Prostate gland (tissue), 2 donors: ENCODE measurements around the gene MBP. TPM values are rescaled to one million over a fixed set of nuclear protein-coding genes. Genes with fewer than 3 reads are reported as not detected.

Experiments used
- DNase-seq: peaks from one replicate; pipeline ENCODE4 v3.0.0-alpha.2; 2019; ENCODE audit warnings: low spot score
- H3K27ac ChIP-seq, 2 donors: fragments of 200-600 bp; sonication (generic); 2 replicates each; pipeline ENCODE4 v1.5.1; 2017 to 2019
- H3K27me3 ChIP-seq: fragments of 200-600 bp; sonication (generic); replicated peaks from 2 replicates; pipeline ENCODE4 v1.5.1; 2019; ENCODE audit not compliant: insufficient read depth
- H3K36me3 ChIP-seq, 2 donors: fragments of 200-600 bp; sonication (generic); 1 replicate in 1 of 2; 2 replicates in 1 of 2; pipeline versions ENCODE4 v1.5.1 to v1.8.1; 2017 to 2019
- H3K4me1 ChIP-seq: fragments of 200-600 bp; sonication (generic); replicated peaks from 2 replicates; pipeline ENCODE4 v1.5.1; 2019
- H3K4me3 ChIP-seq, 2 donors: fragments of 200-600 bp; sonication (generic); 2 replicates each; pipeline ENCODE4 v1.5.1; 2017 to 2019
- H3K9me3 ChIP-seq: fragments of 200-600 bp; sonication (generic); 2 replicates; pipeline ENCODE4 v1.5.1; 2017
- POLR2A ChIP-seq: fragments of 450-650 bp; IDR thresholded peaks from one replicate; pipeline ENCODE4 v1.6.1; 2016; ENCODE audit warnings: antibody characterized with exemption, mild to moderate bottlenecking
- POLR2AphosphoS5 ChIP-seq: sonication (generic); formaldehyde crosslinking; IDR thresholded peaks from one replicate; pipeline ENCODE4 v1.6.1; 2017; ENCODE audit warnings: antibody characterized with exemption
- WGBS: methylation state at CpG from one replicate; pipeline ENCODE4 v1.1.5; 2018; 5-methylcytosine and 5-hydroxymethylcytosine counted together
- intact Hi-C: fragments of 100-400 bp; cut with DNase I; formaldehyde crosslinking; loops from one replicate; pipeline ENCODE4 v1.14.2; 2022
- total RNA-seq, 2 donors: library from RNA; depleted of rRNA; stranded (reverse); fragments of >200 nt; gene quantifications; one replicate each; pipeline ENCODE4 v1.1.0, GENCODE V29; 2016
- TF ChIP-seq, protein P1 (sequence below), 4 experiments: fragments of 200-600 bp in 2 of 4; fragments of 450-650 bp in 2 of 4; sonication (generic) in 2 of 4; IDR thresholded peaks; 1 replicate in 3 of 4; 2 replicates in 1 of 4; pipeline ENCODE4 v1.5.1; 2016 to 2019; ENCODE audit warnings: antibody characterized with exemption in 4 of 4, mild to moderate bottlenecking in 2 of 4, moderate library complexity in 2 of 4

The MBP gene
- total RNA-seq, 2 donors from 2014 or later: 19.8 to 43.5 TPM

- TF ChIP-seq POLR2A (no peak), POLR2AphosphoS5 (no peak)
- TF ChIP-seq, protein P1, sequence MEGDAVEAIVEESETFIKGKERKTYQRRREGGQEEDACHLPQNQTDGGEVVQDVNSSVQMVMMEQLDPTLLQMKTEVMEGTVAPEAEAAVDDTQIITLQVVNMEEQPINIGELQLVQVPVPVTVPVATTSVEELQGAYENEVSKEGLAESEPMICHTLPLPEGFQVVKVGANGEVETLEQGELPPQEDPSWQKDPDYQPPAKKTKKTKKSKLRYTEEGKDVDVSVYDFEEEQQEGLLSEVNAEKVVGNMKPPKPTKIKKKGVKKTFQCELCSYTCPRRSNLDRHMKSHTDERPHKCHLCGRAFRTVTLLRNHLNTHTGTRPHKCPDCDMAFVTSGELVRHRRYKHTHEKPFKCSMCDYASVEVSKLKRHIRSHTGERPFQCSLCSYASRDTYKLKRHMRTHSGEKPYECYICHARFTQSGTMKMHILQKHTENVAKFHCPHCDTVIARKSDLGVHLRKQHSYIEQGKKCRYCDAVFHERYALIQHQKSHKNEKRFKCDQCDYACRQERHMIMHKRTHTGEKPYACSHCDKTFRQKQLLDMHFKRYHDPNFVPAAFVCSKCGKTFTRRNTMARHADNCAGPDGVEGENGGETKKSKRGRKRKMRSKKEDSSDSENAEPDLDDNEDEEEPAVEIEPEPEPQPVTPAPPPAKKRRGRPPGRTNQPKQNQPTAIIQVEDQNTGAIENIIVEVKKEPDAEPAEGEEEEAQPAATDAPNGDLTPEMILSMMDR (IDR thresholded peaks at IDR 0.05): no peak
- Histone ChIP-seq H3K27ac (peak overlapping the region; percentile 54 to 65), H3K36me3 (no peaks in the 10 kb centered on the region), H3K4me1 (no peaks in the 10 kb centered on the region), H3K27me3 (no peaks in the 10 kb centered on the region), H3K9me3 (no peaks in the 10 kb centered on the region), H3K4me3 (peak overlapping the region; percentile 17 to 21)
- 41% methylated on average over 25 of the region's 25 CpGs for WGBS
- DNase-seq: no peak
- intact Hi-C loops: no loop called here
Observed at GRCh38 chr18:77086656-77087392, 45.8 kb downstream of the MBP start.

DNA sequence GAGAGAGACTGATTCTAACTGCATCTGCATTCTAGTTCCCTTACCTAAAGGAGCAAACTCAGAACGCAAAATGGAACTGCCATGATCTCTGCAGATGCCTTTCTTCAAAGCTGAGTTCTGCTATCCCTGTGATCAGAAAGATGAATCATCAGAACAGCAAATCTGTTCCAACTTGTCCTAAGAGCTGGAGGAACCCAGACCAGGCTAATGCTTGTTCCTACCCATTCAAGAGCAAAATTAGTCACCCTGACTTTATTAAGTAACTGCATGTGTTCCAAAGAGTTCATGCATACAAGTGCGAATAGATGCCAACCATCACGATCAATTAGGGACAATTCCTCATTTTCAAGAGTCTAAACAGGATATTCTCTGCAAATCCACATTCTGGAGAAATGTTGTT lies 46.5 kb downstream of the MBP start:
- no peaks in the 10 kb centered on the region for H3K36me3 ChIP-seq
- intact Hi-C loops: no loop called here
- H3K9me3 ChIP-seq: no peaks in the 10 kb centered on the region
- no peak for TF ChIP-seq POLR2A
- TF ChIP-seq, protein P1 (IDR thresholded peaks at IDR 0.05): no peak
- peak; percentile 68 for TF ChIP-seq POLR2AphosphoS5
- no peaks in the 10 kb centered on the region for H3K4me1 ChIP-seq
- DNase-seq: no peak
- 31% methylated on average over 3 of the region's 3 CpGs for WGBS
- H3K27ac ChIP-seq: peak overlapping the region in 1 of 2 donors; percentile 65
- H3K4me3 ChIP-seq: no peak overlapping the region
- no peaks in the 10 kb centered on the region for H3K27me3 ChIP-seq

DNA sequence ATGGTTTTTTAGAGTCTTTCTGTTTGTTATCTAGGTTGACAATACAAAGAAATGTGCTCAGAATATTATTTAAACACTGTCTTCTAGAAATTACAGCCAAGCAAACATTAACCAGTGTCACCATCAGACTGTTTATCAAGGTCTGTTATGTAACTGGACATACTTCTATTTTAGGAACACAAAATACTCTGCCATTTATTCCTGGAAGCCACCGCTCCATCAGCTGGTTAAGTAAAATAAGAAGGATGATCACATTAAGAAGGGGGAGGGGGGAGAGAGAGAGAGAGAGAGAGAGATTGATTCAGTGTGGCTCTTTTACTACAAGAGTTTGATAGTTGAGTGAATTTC lies 47.9 kb downstream of the MBP start:
- Histone ChIP-seq H3K4me3 (no peak overlapping the region), H3K9me3 (no peaks in the 10 kb centered on the region), H3K27me3 (no peaks in the 10 kb centered on the region), H3K4me1 (no peaks in the 10 kb centered on the region), H3K36me3 (no peaks in the 10 kb centered on the region), H3K27ac (peak overlapping the region in 1 of 2 donors; percentile 57)
- intact Hi-C loops: no loop called here
- TF ChIP-seq POLR2A: no peak
- TF ChIP-seq POLR2AphosphoS5: peak; percentile 66
- no peak for DNase-seq
- 29% methylated on average over 1 of the region's 1 CpG for WGBS

GRCh38 chr18:77082316-77082955 lies 50.1 kb downstream of the MBP start:
- DNase-seq: no peak
- no peak for TF ChIP-seq POLR2AphosphoS5
- TF ChIP-seq, protein P1 (IDR thresholded peaks at IDR 0.05): no peak
- TF ChIP-seq POLR2A: no peak
- intact Hi-C loops: no loop called here
- WGBS: 93% methylated on average over 9 of the region's 9 CpGs
- Histone ChIP-seq H3K27me3 (no peaks in the 10 kb centered on the region), H3K9me3 (no peaks in the 10 kb centered on the region), H3K4me3 (no peak overlapping the region), H3K36me3 (no peaks in the 10 kb centered on the region), H3K27ac (no peak overlapping the region), H3K4me1 (peaks cover 4% of the 10 kb centered on the region)

DNA sequence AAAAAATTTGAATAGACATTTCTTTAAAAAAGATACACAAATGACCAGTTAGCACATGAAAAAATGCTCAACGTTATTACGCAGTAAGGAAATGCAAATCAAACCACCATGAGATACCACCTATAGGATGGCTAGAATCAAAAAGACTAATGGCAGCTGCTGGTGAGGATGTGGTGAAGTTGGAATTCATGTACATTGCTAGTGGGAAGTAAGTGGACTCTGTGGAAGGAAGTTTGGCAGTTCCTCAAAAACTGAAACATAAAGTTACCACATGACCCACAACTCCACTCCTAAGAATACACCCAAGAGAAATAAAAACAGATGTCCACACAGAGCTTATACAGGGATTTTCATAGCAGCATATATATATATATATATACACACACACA lies 51.2 kb downstream of the MBP start:
- no peaks in the 10 kb centered on the region for H3K27me3 ChIP-seq
- intact Hi-C loops: no loop called here
- no peaks in the 10 kb centered on the region for H3K36me3 ChIP-seq
- WGBS: 74% methylated on average over 2 of the region's 2 CpGs
- peaks cover 4% of the 10 kb centered on the region for H3K4me1 ChIP-seq
- H3K4me3 ChIP-seq: no peak overlapping the region
- H3K27ac ChIP-seq: no peak overlapping the region
- H3K9me3 ChIP-seq: no peaks in the 10 kb centered on the region
- no peak for DNase-seq
- TF ChIP-seq, protein P1 (IDR thresholded peaks at IDR 0.05): no peak
- no peak for TF ChIP-seq POLR2A
- no peak for TF ChIP-seq POLR2AphosphoS5
